ENCODE data around the gene SLC26A3. TPM values are rescaled to one million over a fixed set of nuclear protein-coding genes. Genes with fewer than 3 reads are reported as not detected.
"Not testable (repeated sequence)": the region's sequence is repeated elsewhere in the genome, so short reads cannot be mapped to it uniquely, and the experiment has no call there.

SLC26A3 gene
- not detected for total RNA-seq

GRCh38 chr7:107803009-107803610 lies at the start of gene SLC26A3:
SLC26A3 (minus strand) TSS chr7:107803223; CDS start chr7:107794509, 8,714 bp downstream.
- Histone ChIP-seq H3K4me3 (ENCODE audit: low read length in 3 of 3) (no peak within 1 kb of the TSS), H3K36me3 (ENCODE audit: control insufficient read depth in 3 of 3, insufficient read depth in 3 of 3, low read length in 3 of 3) (no peaks in the 10 kb centered on the region), H3K9me3 (ENCODE audit: control insufficient read depth in 3 of 3, low read length in 3 of 3) (no peaks in the 10 kb centered on the region), H3K9ac (ENCODE audit: low read depth in 1 of 3, low read length in 3 of 3) (no peak within 1 kb of the TSS), H3K27me3 (ENCODE audit: control insufficient read depth in 3 of 3, insufficient read depth in 3 of 3, low read length in 3 of 3) (no peaks in the 10 kb centered on the region), H3K4me1 (ENCODE audit: control insufficient read depth in 3 of 3, insufficient read depth in 3 of 3, low read length in 3 of 3) (no peaks in the 10 kb centered on the region), H3K27ac (ENCODE audit: low read depth, low read length) (no peak within 1 kb of the TSS)

- Histone ChIP-seq H3K27me3 (ENCODE audit: control insufficient read depth in 3 of 3, insufficient read depth in 3 of 3, low read length in 3 of 3) (no peaks in the 10 kb centered on the region), H3K9me3 (ENCODE audit: control insufficient read depth in 3 of 3, low read length in 3 of 3) (no peaks in the 10 kb centered on the region), H3K36me3 (ENCODE audit: control insufficient read depth in 3 of 3, insufficient read depth in 3 of 3, low read length in 3 of 3) (no peaks in the 10 kb centered on the region), H3K4me1 (ENCODE audit: control insufficient read depth in 3 of 3, insufficient read depth in 3 of 3, low read length in 3 of 3) (peaks cover 0 to 10% (median 7%) of the 10 kb centered on the region in 3 donors), H3K27ac (ENCODE audit: low read depth, low read length) (no peak overlapping the region), H3K4me3 (ENCODE audit: low read length in 3 of 3) (no peak overlapping the region), H3K9ac (ENCODE audit: low read depth in 1 of 3, low read length in 3 of 3) (no peak overlapping the region)
Measured at GRCh38 chr7:107850643-107851042, 47.6 kb upstream of the SLC26A3 start.

- no peaks in the 10 kb centered on the region for H3K27me3 ChIP-seq (ENCODE audit: control insufficient read depth in 3 of 3, insufficient read depth in 3 of 3, low read length in 3 of 3)
- no peak overlapping the region for H3K27ac ChIP-seq (ENCODE audit: low read depth, low read length)
- H3K4me3 ChIP-seq (ENCODE audit: low read length in 3 of 3), result no peak overlapping the region
- no peaks in the 10 kb centered on the region for H3K36me3 ChIP-seq (ENCODE audit: control insufficient read depth in 3 of 3, insufficient read depth in 3 of 3, low read length in 3 of 3)
- H3K9me3 ChIP-seq (ENCODE audit: control insufficient read depth in 3 of 3, low read length in 3 of 3), result no peaks in the 10 kb centered on the region
- H3K4me1 ChIP-seq (ENCODE audit: control insufficient read depth in 3 of 3, insufficient read depth in 3 of 3, low read length in 3 of 3), result peaks cover under 1 to 11% (median 8%) of the 10 kb centered on the region in 3 donors
- H3K9ac ChIP-seq (ENCODE audit: low read depth in 1 of 3, low read length in 3 of 3), result no peak overlapping the region
Measured at GRCh38 chr7:107850216-107850615, 47.2 kb upstream of the SLC26A3 start.

GRCh38 chr7:107848211-107848610 lies 45.2 kb upstream of the SLC26A3 start:
- H3K4me3 ChIP-seq (ENCODE audit: low read length in 3 of 3); H3K27me3 ChIP-seq (ENCODE audit: control insufficient read depth in 3 of 3, insufficient read depth in 3 of 3, low read length in 3 of 3); H3K9ac ChIP-seq (ENCODE audit: low read depth in 1 of 3, low read length in 3 of 3); H3K36me3 ChIP-seq (ENCODE audit: control insufficient read depth in 3 of 3, insufficient read depth in 3 of 3, low read length in 3 of 3); H3K27ac ChIP-seq (ENCODE audit: low read depth, low read length); H3K9me3 ChIP-seq (ENCODE audit: control insufficient read depth in 3 of 3, low read length in 3 of 3): not testable (repeated sequence)
- peaks cover 4 to 17% (median 11%) of the 10 kb centered on the region in 3 donors for H3K4me1 ChIP-seq (ENCODE audit: control insufficient read depth in 3 of 3, insufficient read depth in 3 of 3, low read length in 3 of 3)

GRCh38 chr7:107847836-107848175 lies 44.8 kb upstream of the SLC26A3 start:
- not testable (repeated sequence) for H3K9ac ChIP-seq (ENCODE audit: low read depth in 1 of 3, low read length in 3 of 3); H3K9me3 ChIP-seq (ENCODE audit: control insufficient read depth in 3 of 3, low read length in 3 of 3); H3K27me3 ChIP-seq (ENCODE audit: control insufficient read depth in 3 of 3, insufficient read depth in 3 of 3, low read length in 3 of 3); H3K27ac ChIP-seq (ENCODE audit: low read depth, low read length); H3K36me3 ChIP-seq (ENCODE audit: control insufficient read depth in 3 of 3, insufficient read depth in 3 of 3, low read length in 3 of 3); H3K4me3 ChIP-seq (ENCODE audit: low read length in 3 of 3)
- H3K4me1 ChIP-seq (ENCODE audit: control insufficient read depth in 3 of 3, insufficient read depth in 3 of 3, low read length in 3 of 3), result peaks cover 4 to 17% (median 11%) of the 10 kb centered on the region in 3 donors

GRCh38 chr7:107847168-107847835 lies 44.3 kb upstream of the SLC26A3 start:
- H3K9ac ChIP-seq (ENCODE audit: low read depth in 1 of 3, low read length in 3 of 3), result no peak overlapping the region
- H3K4me1 ChIP-seq (ENCODE audit: control insufficient read depth in 3 of 3, insufficient read depth in 3 of 3, low read length in 3 of 3), result peaks cover 4 to 17% (median 11%) of the 10 kb centered on the region in 3 donors
- H3K27ac ChIP-seq (ENCODE audit: low read depth, low read length), result no peak overlapping the region
- H3K36me3 ChIP-seq (ENCODE audit: control insufficient read depth in 3 of 3, insufficient read depth in 3 of 3, low read length in 3 of 3), result no peaks in the 10 kb centered on the region
- H3K4me3 ChIP-seq (ENCODE audit: low read length in 3 of 3), result no peak overlapping the region
- H3K27me3 ChIP-seq (ENCODE audit: control insufficient read depth in 3 of 3, insufficient read depth in 3 of 3, low read length in 3 of 3), result no peaks in the 10 kb centered on the region
- H3K9me3 ChIP-seq (ENCODE audit: control insufficient read depth in 3 of 3, low read length in 3 of 3), result no peaks in the 10 kb centered on the region

- H3K4me3 ChIP-seq (ENCODE audit: low read length in 3 of 3), result no peak overlapping the region
- H3K27ac ChIP-seq (ENCODE audit: low read depth, low read length), result no peak overlapping the region
Measured at GRCh38 chr7:107846324-107846723, 43.3 kb upstream of the SLC26A3 start.

GRCh38 chr7:107843184-107843583 lies 40.2 kb upstream of the SLC26A3 start:
- no peaks in the 10 kb centered on the region for H3K36me3 ChIP-seq (ENCODE audit: control insufficient read depth in 3 of 3, insufficient read depth in 3 of 3, low read length in 3 of 3)
- H3K9ac ChIP-seq (ENCODE audit: low read depth in 1 of 3, low read length in 3 of 3), result no peak overlapping the region
- no peaks in the 10 kb centered on the region for H3K27me3 ChIP-seq (ENCODE audit: control insufficient read depth in 3 of 3, insufficient read depth in 3 of 3, low read length in 3 of 3)
- H3K9me3 ChIP-seq (ENCODE audit: control insufficient read depth in 3 of 3, low read length in 3 of 3), result no peaks in the 10 kb centered on the region
- H3K4me3 ChIP-seq (ENCODE audit: low read length in 3 of 3), result no peak overlapping the region
- no peak overlapping the region for H3K27ac ChIP-seq (ENCODE audit: low read depth, low read length)
- peaks cover 4 to 17% (median 11%) of the 10 kb centered on the region in 3 donors for H3K4me1 ChIP-seq (ENCODE audit: control insufficient read depth in 3 of 3, insufficient read depth in 3 of 3, low read length in 3 of 3)

More at GRCh38 chr7:107846324-107846723, 43.3 kb upstream of the SLC26A3 start:
- H3K9me3 ChIP-seq (ENCODE audit: control insufficient read depth in 3 of 3, low read length in 3 of 3), result no peaks in the 10 kb centered on the region
- H3K36me3 ChIP-seq (ENCODE audit: control insufficient read depth in 3 of 3, insufficient read depth in 3 of 3, low read length in 3 of 3), result no peaks in the 10 kb centered on the region
- H3K27me3 ChIP-seq (ENCODE audit: control insufficient read depth in 3 of 3, insufficient read depth in 3 of 3, low read length in 3 of 3), result no peaks in the 10 kb centered on the region
- H3K9ac ChIP-seq (ENCODE audit: low read depth in 1 of 3, low read length in 3 of 3), result no peak overlapping the region
- peaks cover 4 to 17% (median 11%) of the 10 kb centered on the region in 3 donors for H3K4me1 ChIP-seq (ENCODE audit: control insufficient read depth in 3 of 3, insufficient read depth in 3 of 3, low read length in 3 of 3)

GRCh38 chr7:107842213-107842612 lies 39.2 kb upstream of the SLC26A3 start:
- no peak overlapping the region for H3K9ac ChIP-seq (ENCODE audit: low read depth in 1 of 3, low read length in 3 of 3)
- H3K4me1 ChIP-seq (ENCODE audit: control insufficient read depth in 3 of 3, insufficient read depth in 3 of 3, low read length in 3 of 3), result peaks cover 4 to 17% (median 11%) of the 10 kb centered on the region in 3 donors
- no peak overlapping the region for H3K4me3 ChIP-seq (ENCODE audit: low read length in 3 of 3)
- no peaks in the 10 kb centered on the region for H3K27me3 ChIP-seq (ENCODE audit: control insufficient read depth in 3 of 3, insufficient read depth in 3 of 3, low read length in 3 of 3)
- no peaks in the 10 kb centered on the region for H3K36me3 ChIP-seq (ENCODE audit: control insufficient read depth in 3 of 3, insufficient read depth in 3 of 3, low read length in 3 of 3)
- no peaks in the 10 kb centered on the region for H3K9me3 ChIP-seq (ENCODE audit: control insufficient read depth in 3 of 3, low read length in 3 of 3)
- H3K27ac ChIP-seq (ENCODE audit: low read depth, low read length), result no peak overlapping the region

GRCh38 chr7:107838816-107839565 lies 36.0 kb upstream of the SLC26A3 start:
- Histone ChIP-seq H3K9me3 (ENCODE audit: control insufficient read depth in 3 of 3, low read length in 3 of 3) (no peaks in the 10 kb centered on the region), H3K27ac (ENCODE audit: low read depth, low read length) (no peak overlapping the region), H3K36me3 (ENCODE audit: control insufficient read depth in 3 of 3, insufficient read depth in 3 of 3, low read length in 3 of 3) (no peaks in the 10 kb centered on the region), H3K4me1 (ENCODE audit: control insufficient read depth in 3 of 3, insufficient read depth in 3 of 3, low read length in 3 of 3) (no peaks in the 10 kb centered on the region), H3K27me3 (ENCODE audit: control insufficient read depth in 3 of 3, insufficient read depth in 3 of 3, low read length in 3 of 3) (no peaks in the 10 kb centered on the region), H3K4me3 (ENCODE audit: low read length in 3 of 3) (no peak overlapping the region), H3K9ac (ENCODE audit: low read depth in 1 of 3, low read length in 3 of 3) (no peak overlapping the region)

Measured in skeletal muscle tissue (tissue), 4 donors.